GM18861 (cell line): ENCODE data around the gene MTRFR.
"Not testable (repeated sequence)": the region's sequence is repeated elsewhere in the genome, so short reads cannot be mapped to it uniquely, and the experiment has no call there.

Experiments
- ATAC-seq: cut with Tn5 transposase; IDR thresholded peaks from one replicate; pipeline ENCODE4 v1.9.1; 2021; ENCODE audit not compliant: unreplicated experiment

Gene MTRFR

GRCh38 chr12:123248996-123249741, 15.9 kb downstream of the MTRFR start:
- ATAC-seq: not testable (repeated sequence)

GRCh38 chr12:123250471-123251383, 17.5 kb downstream of the MTRFR start:
- no peak for ATAC-seq

GRCh38 chr12:123251403-123252076, 18.3 kb downstream of the MTRFR start:
- no peak for ATAC-seq

- ATAC-seq: not testable (repeated sequence)
Observed at GRCh38 chr12:123252365-123252764, 19.1 kb downstream of the MTRFR start.

- no peak for ATAC-seq
Observed at GRCh38 chr12:123253641-123254459, 20.6 kb downstream of the MTRFR start.

- no peak for ATAC-seq
Observed at GRCh38 chr12:123254853-123255446, 21.7 kb downstream of the MTRFR start.

- ATAC-seq: no peak
Observed at GRCh38 chr12:123258593-123258992, 25.4 kb downstream of the MTRFR start.

- ATAC-seq: no peak
Observed at GRCh38 chr12:123260081-123260480, 26.8 kb downstream of the MTRFR start.

GRCh38 chr12:123261196-123261595, 28.0 kb downstream of the MTRFR start:
- no peak for ATAC-seq

- ATAC-seq: no peak
Observed at GRCh38 chr12:123263196-123263817, 30.1 kb downstream of the MTRFR start.

- ATAC-seq: no peak
Observed at GRCh38 chr12:123264642-123265041, 31.4 kb downstream of the MTRFR start.

- ATAC-seq: no peak
Observed at GRCh38 chr12:123265851-123266678, 32.8 kb downstream of the MTRFR start.

GRCh38 chr12:123266679-123267277, 33.5 kb downstream of the MTRFR start:
- ATAC-seq: no peak

- no peak for ATAC-seq
Observed at GRCh38 chr12:123267335-123267920, 34.2 kb downstream of the MTRFR start.

- ATAC-seq: no peak
Observed at GRCh38 chr12:123267991-123268843, 35.0 kb downstream of the MTRFR start.

- ATAC-seq: no peak
Observed at GRCh38 chr12:123268850-123269249, 35.6 kb downstream of the MTRFR start.

- no peak for ATAC-seq
Observed at GRCh38 chr12:123269395-123269892, 36.2 kb downstream of the MTRFR start.
